GM19193 (cell line): ENCODE measurements around the gene POU3F2.

ENCODE experiments used
- POLR2A ChIP-seq: IDR thresholded peaks from 4 replicates; pipeline ENCODE4 v1.6.1; 2011; ENCODE audit not compliant: insufficient read depth, insufficient read length; ENCODE audit errors: extremely low read depth

POU3F2 gene

DNA sequence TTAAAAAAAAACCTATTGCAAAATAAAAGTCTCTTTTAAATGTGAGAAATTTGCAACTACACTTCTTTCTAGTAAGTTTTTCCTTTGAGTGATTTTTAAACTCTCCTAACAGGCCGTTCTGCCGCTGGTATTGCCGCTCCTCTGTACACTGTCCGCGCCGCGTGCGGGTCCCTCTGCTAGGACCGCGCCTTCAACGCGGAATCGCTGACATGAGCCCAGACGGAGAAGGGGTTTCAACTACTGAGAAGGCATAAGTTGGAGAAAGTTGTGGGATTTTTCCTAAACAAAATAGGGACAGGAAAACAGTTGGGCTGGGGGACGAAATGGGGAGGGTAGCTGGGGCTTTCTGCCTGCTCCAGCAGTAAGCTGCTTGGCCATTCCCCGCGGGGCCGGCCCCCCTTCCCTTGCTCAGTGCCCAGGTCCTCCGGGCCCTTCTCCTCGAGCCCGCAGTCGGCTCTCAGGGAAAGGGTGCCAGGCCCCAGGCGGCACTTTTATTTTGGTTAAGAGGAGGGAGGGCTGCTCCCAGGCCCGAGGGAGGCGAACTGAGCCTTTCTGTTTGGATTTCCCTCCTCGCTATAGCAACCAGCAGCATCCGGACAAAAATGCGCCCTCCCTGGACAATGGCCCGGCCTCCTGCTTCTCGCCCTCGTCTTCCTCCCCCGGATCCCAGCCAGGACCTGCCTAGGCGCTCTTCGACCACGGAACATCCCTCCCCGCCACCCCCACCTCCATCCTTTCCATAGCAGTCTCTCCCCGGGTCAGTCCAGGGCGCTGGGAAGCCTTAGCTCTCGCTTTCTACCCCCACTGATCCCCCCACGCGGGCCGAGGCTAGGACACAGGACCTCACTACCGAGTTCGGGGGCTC, 6.8 kb upstream of the POU3F2 start:
- no peak for TF ChIP-seq POLR2A

DNA sequence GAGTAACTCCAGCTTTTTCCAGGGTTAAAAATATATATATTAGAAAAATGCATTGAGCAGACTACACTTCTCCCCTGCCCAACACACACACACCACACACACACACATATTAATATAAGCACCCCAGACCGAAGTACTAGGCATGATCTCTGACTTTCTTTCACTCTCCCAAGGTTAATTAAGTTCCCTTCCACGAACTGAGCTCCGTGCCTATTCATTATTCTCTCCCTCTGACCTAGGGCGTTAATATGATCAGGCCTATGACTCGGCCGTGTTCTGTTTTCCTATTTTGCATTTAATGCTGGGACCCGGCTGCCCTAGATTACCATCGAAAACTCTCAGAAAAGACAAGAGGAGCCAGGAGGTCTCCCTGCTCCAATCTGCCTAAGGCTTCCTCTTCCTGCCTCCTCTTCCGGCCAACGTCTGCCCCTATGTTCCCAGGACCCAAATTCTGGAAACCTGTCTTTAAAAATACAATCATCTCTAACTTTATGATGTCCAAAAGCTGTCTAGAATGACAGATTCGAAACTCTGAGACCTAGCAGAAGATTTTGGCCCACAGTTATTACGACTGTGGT, 6.1 kb upstream of the POU3F2 start:
- TF ChIP-seq POLR2A, result no peak

DNA sequence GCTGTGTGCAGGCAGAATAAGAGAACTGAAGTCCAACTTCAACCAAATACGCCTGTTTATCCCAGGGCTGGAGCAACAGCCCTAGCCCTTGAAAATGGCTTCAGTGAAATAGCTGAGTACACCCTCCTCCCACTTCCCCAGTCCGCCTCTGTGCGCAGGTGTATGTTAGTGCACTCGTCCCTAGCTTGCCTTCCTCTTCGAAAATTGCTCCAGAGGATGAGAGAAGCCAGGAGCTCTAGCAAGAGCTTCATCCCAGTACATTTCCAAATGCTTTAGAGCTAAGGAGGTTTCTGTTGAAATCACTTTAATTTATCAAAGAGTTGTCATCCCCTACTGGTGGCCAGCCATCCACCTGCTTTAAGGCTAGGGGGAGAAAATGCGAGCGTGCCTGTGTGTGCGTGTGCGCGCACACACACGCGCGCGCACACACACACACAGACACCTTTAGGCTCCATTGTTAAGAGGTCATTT, 5.4 kb upstream of the POU3F2 start:
- TF ChIP-seq POLR2A, result no peak

DNA sequence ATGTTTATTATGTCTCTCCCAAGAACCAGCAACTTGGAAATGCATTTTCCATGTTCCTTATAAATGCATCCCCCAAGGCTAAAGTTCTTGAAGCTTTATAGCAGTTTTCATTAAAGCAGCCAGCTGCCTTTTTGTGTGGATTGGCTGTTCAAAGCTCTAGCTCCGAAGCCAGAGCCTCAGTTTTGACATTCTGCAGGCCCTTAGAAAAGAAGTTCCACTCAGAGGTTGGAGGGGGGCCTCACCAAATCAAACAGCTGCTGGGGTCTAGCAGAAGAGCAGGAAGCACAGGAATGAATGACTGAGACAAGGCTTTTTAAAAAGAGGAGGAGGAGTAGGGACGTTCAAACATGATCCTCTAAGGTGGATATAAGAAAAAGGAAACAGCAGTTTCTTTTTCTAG, 4.2 kb upstream of the POU3F2 start:
- TF ChIP-seq POLR2A, result no peak

DNA sequence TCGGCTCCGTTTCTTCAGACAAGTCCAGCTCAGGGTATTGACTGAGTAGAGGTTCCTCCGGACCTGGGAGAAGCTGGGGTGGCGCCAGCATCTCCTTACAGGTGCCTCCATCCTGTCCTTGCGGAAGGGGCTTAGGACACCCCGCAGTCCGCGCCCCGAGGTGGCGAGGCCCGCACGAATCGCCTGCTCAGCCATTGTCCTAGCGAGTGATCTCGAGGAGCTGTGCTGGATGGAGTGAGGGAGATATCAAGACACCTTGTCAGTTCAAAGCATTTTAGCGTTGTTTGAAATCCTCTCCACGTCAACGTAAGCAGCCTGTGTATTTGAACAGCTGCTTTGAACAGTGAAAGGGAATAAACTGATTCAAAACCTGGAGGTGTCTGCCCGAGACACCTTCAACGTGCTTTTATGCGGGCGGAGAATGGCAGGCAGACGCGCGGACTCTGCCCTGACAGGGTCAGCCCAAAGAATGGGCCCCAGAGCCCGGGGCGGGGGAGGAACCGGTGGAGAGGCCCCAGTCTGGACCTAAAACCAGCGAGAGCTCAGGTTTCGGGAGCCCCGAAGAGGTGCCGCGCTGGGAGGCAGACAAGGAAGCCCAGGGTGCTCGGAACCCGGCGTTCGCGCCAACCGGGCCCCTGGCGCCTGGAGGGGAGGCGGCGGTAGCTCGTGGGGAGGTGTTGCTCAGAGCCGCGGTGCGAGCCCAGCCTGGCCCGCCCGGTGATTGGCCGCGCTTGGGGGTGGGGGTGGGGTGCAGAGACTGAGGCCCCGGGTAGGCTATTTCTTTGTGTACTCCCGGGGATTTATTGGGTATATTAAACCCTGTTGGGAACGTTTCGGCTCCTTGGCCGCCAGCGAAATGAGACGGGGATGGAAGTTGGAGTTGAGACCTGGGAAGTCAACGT, 3.1 kb upstream of the POU3F2 start:
- no peak for TF ChIP-seq POLR2A

DNA sequence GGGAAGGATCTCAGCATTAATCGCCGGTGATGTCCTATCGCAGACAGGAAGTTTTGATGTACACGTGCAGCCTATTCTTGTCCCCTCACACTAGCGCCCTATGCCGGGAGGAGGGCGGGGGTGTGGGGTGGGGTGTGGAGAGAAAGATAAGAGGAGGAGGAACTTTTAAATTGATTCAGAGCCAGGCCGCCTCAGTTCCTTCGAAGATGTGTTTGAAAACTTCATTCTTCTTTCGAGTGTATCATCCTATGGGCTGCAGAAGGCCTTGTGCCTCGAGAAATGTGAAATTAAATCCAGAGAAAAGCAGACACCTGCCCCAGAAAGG, 2.5 kb upstream of the POU3F2 start:
- TF ChIP-seq POLR2A, result no peak

DNA sequence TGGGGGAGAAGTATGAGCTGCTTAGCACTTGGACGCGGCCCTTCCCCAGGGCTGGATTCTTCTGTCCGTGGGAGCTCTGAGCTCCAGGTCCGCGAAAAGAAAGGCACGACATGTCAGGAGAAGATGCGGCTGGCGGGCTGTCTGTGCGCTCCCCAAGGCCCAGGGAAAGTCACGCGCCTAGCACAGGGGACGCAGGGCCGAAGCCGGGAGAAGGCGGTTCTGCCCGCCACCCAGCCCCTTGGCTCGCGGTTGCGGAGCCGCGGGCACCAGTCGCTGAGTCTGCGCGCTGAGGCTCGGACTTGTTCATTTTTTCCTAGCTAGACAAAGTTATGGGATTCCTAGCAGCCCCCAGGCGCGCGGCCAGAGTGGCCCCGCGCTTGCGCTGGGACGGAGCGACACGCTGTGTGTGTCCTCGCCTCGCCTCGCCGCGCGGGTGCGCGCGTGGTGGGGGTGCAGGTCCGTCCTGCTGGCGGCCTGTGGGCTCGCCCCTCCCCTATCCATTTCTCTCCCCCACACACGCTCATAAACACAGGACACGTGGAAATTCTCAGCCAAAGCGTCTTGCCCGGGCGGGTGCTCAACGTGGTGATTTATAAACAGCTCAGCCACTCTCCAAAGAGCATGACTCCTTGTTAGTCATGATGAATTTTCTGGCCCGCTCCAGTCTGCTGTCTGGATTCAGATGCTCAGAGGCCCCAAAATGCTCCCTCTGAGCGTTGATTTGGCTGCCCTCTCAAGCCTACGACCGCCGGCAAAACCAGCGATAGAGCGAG, 1.9 kb upstream of the POU3F2 start:
- no peak for TF ChIP-seq POLR2A

DNA sequence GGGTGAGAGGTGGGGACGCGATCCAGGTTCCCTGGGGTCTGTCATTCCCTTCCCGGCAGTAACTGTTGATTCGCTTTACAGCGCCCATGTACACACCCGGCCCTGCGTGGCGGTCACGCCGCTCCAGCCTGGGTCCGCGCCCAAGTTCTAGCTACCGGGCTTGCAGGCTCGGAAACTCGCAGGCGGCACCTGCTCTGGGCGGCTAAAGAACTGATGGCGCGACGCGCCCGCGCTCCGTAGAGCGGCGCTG, 1.4 kb upstream of the POU3F2 start:
- no peak for TF ChIP-seq POLR2A

DNA sequence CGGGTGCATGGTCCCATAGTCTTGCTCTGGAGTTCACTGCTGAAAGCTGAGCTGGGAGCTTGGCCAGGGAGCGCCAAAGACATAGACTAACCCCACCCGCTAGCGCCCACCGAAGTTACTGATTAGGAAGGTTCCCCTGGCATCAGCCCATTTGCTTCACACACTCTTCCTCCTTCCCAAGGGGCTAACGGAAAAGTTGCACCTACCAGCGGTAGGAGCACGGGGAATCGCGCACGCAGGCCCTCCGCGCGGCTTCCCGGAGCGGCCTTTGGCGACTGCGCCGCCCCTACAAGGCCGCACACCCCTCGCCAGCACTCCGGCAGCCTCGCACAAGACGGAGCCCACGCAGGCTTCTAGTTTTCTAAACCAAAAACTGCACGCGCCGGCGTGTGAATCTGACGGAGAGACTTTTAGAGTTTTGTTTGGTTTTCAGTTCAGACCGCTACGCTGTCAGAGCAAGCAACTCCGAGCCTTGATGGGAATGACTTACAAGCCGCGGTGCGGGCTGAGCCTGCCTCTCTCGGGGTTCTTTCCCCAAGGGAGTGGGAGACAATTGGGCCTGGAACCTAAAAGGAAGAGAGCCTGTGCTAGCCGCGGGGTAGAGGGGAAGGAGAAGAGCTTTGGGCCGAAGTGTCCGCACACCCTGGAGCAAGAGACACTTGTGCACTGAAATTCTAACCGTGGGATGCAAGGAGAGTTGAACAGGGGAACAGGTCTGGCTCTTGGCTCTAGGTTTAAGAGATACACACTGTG, 891 bp upstream of the POU3F2 start:
- TF ChIP-seq POLR2A, result no peak

DNA sequence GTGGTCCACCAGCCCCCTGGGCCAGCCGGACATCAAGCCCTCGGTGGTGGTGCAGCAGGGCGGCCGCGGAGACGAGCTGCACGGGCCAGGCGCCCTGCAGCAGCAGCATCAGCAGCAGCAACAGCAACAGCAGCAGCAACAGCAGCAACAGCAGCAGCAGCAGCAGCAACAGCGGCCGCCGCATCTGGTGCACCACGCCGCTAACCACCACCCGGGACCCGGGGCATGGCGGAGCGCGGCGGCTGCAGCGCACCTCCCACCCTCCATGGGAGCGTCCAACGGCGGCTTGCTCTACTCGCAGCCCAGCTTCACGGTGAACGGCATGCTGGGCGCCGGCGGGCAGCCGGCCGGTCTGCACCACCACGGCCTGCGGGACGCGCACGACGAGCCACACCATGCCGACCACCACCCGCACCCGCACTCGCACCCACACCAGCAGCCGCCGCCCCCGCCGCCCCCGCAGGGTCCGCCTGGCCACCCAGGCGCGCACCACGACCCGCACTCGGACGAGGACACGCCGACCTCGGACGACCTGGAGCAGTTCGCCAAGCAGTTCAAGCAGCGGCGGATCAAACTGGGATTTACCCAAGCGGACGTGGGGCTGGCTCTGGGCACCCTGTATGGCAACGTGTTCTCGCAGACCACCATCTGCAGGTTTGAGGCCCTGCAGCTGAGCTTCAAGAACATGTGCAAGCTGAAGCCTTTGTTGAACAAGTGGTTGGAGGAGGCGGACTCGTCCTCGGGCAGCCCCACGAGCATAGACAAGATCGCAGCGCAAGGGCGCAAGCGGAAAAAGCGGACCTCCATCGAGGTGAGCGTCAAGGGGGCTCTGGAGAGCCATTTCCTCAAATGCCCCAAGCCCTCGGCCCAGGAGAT, 1.0 kb downstream of the POU3F2 start:
- no peak for TF ChIP-seq POLR2A

DNA sequence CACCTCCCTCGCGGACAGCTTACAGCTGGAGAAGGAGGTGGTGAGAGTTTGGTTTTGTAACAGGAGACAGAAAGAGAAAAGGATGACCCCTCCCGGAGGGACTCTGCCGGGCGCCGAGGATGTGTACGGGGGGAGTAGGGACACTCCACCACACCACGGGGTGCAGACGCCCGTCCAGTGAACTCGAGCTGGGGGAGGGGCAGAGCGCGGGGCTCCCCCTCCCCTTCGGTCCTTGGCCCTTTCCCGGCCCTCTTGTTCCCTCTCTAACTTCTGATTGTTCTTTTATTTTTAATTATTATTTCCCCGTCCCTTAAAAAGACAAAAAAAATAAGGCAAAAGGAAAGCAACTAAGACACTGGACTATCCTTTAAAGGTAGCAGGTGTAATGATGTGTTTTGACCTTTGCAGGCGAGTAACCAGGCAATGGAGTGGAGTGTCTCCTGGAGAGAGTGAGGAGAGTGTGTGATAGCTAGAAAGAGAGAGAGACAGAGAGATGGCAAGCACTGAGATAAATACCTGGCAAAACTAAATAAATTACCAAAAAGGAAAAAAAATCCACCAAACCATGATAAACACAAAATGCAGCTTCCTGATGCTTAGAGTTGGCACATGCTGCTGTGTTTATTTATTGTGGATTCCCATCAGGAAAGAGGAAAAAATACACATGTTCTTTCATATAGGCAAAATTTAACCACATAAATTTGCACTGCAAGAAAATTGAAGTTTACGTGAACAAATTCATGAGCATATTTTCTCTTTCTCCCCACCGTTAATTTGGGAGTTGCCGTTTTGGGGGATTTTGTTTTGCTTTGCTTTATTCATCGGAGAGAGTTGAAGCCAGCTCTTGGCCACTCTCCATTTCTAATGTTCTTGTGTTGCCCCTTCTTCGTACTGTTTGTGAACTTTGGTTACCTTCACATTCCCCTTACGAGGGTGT, 1.9 kb downstream of the POU3F2 start:
- no peak for TF ChIP-seq POLR2A
